WTC11 (cell line): ENCODE data around the gene BTBD1. TPM values are rescaled to one million over a fixed set of nuclear protein-coding genes. Genes with fewer than 3 reads are reported as not detected.

Experiments
- AFF4 ChIP-seq: sonication (generic); formaldehyde crosslinking; IDR thresholded peaks from 2 replicates; pipeline ENCODE4 v1.8.1; 2023; ENCODE audit warnings: mild to moderate bottlenecking, missing genetic modification reagents, borderline replicate concordance
- ATF3 ChIP-seq: sonication (generic); formaldehyde crosslinking; conservative IDR thresholded peaks from 2 replicates; pipeline ENCODE4 v1.8.1; 2022; ENCODE audit warnings: mild to moderate bottlenecking, missing genetic modification reagents
- FOXP1 ChIP-seq: sonication (generic); formaldehyde crosslinking; IDR thresholded peaks from 2 replicates; pipeline ENCODE4 v1.8.0; 2022; ENCODE audit warnings: missing genetic modification reagents, mild to moderate bottlenecking, moderate library complexity, borderline replicate concordance
- FOXP4 ChIP-seq: sonication (generic); formaldehyde crosslinking; IDR thresholded peaks from 2 replicates; pipeline ENCODE4 v1.8.0; 2022; ENCODE audit warnings: mild to moderate bottlenecking, missing genetic modification reagents
- GRHL2 ChIP-seq: fragments of 250-450 bp; sonication (Bioruptor Pico); IDR thresholded peaks from 2 replicates; pipeline ENCODE4 v1.8.0; 2022; ENCODE audit warnings: mild to moderate bottlenecking, moderate library complexity; ENCODE audit not compliant: insufficient replicate concordance, severe bottlenecking
- HMGA2 ChIP-seq: fragments of 250-450 bp; sonication (Bioruptor Pico); IDR thresholded peaks from 2 replicates; pipeline ENCODE4 v1.4.0; 2021; ENCODE audit warnings: mild to moderate bottlenecking, moderate library complexity
- IRF2 ChIP-seq: sonication (generic); formaldehyde crosslinking; IDR thresholded peaks from 2 replicates; pipeline ENCODE4 v1.8.0; 2022; ENCODE audit warnings: low read depth, missing genetic modification reagents, borderline replicate concordance
- JAZF1 ChIP-seq: fragments of 250-450 bp; sonication (Bioruptor Pico); IDR thresholded peaks from 2 replicates; pipeline ENCODE4 v1.9.0; 2021; ENCODE audit warnings: moderate library complexity, mild to moderate bottlenecking, inconsistent platforms
- KAT7 ChIP-seq: sonication (generic); formaldehyde crosslinking; IDR thresholded peaks from 2 replicates; pipeline ENCODE4 v1.8.1; 2023; ENCODE audit warnings: missing genetic modification reagents, mild to moderate bottlenecking, borderline replicate concordance
- MLX ChIP-seq: sonication (generic); formaldehyde crosslinking; IDR thresholded peaks from 2 replicates; pipeline ENCODE4 v1.8.1; 2023; ENCODE audit warnings: mild to moderate bottlenecking, missing genetic modification reagents, moderate library complexity
- PREB ChIP-seq: sonication (generic); formaldehyde crosslinking; IDR thresholded peaks from 2 replicates; pipeline ENCODE4 v1.8.1; 2022; ENCODE audit warnings: mild to moderate bottlenecking, missing genetic modification reagents, moderate library complexity, borderline replicate concordance
- RORB ChIP-seq: fragments of 250-450 bp; sonication (Bioruptor Pico); IDR thresholded peaks from 2 replicates; pipeline ENCODE4 v1.9.0; 2021; ENCODE audit warnings: mild to moderate bottlenecking
- SOX15 ChIP-seq: fragments of 250-450 bp; sonication (Bioruptor Pico); IDR thresholded peaks from 2 replicates; pipeline ENCODE4 v1.9.0; 2021; ENCODE audit warnings: mild to moderate bottlenecking
- TCF7 ChIP-seq: sonication (generic); formaldehyde crosslinking; IDR thresholded peaks from 2 replicates; pipeline ENCODE4 v1.8.0; 2022; ENCODE audit warnings: mild to moderate bottlenecking, low read depth, missing genetic modification reagents, moderate library complexity
- TEAD1 ChIP-seq: sonication (generic); formaldehyde crosslinking; IDR thresholded peaks from 2 replicates; pipeline ENCODE4 v1.8.0; 2022; ENCODE audit warnings: mild to moderate bottlenecking, missing genetic modification reagents
- TEAD4 ChIP-seq: sonication (generic); formaldehyde crosslinking; IDR thresholded peaks from 2 replicates; pipeline ENCODE4 v1.8.0; 2022; ENCODE audit warnings: mild to moderate bottlenecking, missing genetic modification reagents
- TP53 ChIP-seq: sonication (generic); formaldehyde crosslinking; IDR thresholded peaks from 2 replicates; pipeline ENCODE4 v1.8.1; 2023; ENCODE audit warnings: mild to moderate bottlenecking, missing genetic modification reagents
- USF2 ChIP-seq: sonication (generic); formaldehyde crosslinking; IDR thresholded peaks from 2 replicates; pipeline ENCODE4 v1.8.1; 2023; ENCODE audit warnings: mild to moderate bottlenecking, missing genetic modification reagents, moderate library complexity
- ZBTB43 ChIP-seq: sonication (generic); formaldehyde crosslinking; IDR thresholded peaks from 2 replicates; pipeline ENCODE4 v1.8.1; 2023; ENCODE audit warnings: mild to moderate bottlenecking, missing genetic modification reagents
- ZMAT4 ChIP-seq: fragments of 250-450 bp; sonication (Bioruptor Pico); IDR thresholded peaks from 2 replicates; pipeline ENCODE4 v1.9.0; 2021; ENCODE audit warnings: mild to moderate bottlenecking
- ZNF219 ChIP-seq: sonication (generic); formaldehyde crosslinking; IDR thresholded peaks from 2 replicates; pipeline ENCODE4 v1.8.0; 2023; ENCODE audit warnings: missing genetic modification reagents, mild to moderate bottlenecking, borderline replicate concordance
- ZNF281 ChIP-seq: sonication (generic); formaldehyde crosslinking; IDR thresholded peaks from 2 replicates; pipeline ENCODE4 v1.8.0; 2023; ENCODE audit warnings: mild to moderate bottlenecking, missing genetic modification reagents
- ZNF317 ChIP-seq: sonication (generic); formaldehyde crosslinking; IDR thresholded peaks from 2 replicates; pipeline ENCODE4 v1.8.1; 2023; ENCODE audit warnings: low read depth, mild to moderate bottlenecking, moderate library complexity, missing genetic modification reagents, borderline replicate concordance
- ZNF423 ChIP-seq: fragments of 250-450 bp; sonication (Bioruptor Pico); IDR thresholded peaks from 2 replicates; pipeline ENCODE4 v2.1.2; 2022; ENCODE audit warnings: mild to moderate bottlenecking, moderate library complexity
- total RNA-seq: library from RNA; stranded (reverse); gene quantifications from 3 replicates; pipeline ENCODE4 v1.2.3, GENCODE V29; 2021

BTBD1 gene
- total RNA-seq, 1 experiment from 2014 or later: 39.6 TPM

GRCh38 chr15:83106994-83107840 is 40.2 kb upstream of the BTBD1 start, which contains the start of gene TM6SF1 (continued):
- TF ChIP-seq KAT7 (peak; percentile 68; the same call in 1 of the 2 replicates), ZNF317 (CRISPR knock-in tag) (no peak), ZNF219 (CRISPR knock-in tag) (0 out of 2 replicates have a peak, but pooled peaks have one; percentile 49), TCF7 (CRISPR knock-in tag) (peak; percentile 38; the same call in 1 of the 2 replicates), ATF3 (CRISPR knock-in tag) (no peak), HMGA2 (CRISPR knock-in tag) (no peak), USF2 (CRISPR knock-in tag) (no peak), FOXP4 (CRISPR knock-in tag) (peak; percentile 78; the same call in 1 of the 2 replicates), SOX15 (no peak), IRF2 (CRISPR knock-in tag) (no peak), RORB (no peak), ZBTB43 (CRISPR knock-in tag) (no peak), TEAD4 (CRISPR knock-in tag) (no peak), GRHL2 (CRISPR knock-in tag) (no peak), ZNF281 (CRISPR knock-in tag) (no peak), TEAD1 (CRISPR knock-in tag) (no peak), MLX (CRISPR knock-in tag) (no peak), JAZF1 (CRISPR knock-in tag) (no peak), PREB (CRISPR knock-in tag) (no peak), ZNF423 (CRISPR knock-in tag) (peak; percentile 55; the same call in 1 of the 2 replicates), TP53 (no peak), ZMAT4 (CRISPR knock-in tag) (no peak), FOXP1 (CRISPR knock-in tag) (peak; percentile 61; the same call in 1 of the 2 replicates), AFF4 (CRISPR knock-in tag) (no peak)
